Choroid plexus epithelial cell (primary cell): ENCODE results near the gene TBC1D21.

Experiments
- DNase-seq: peaks from one replicate; pipeline ENCODE4 v3.0.0-alpha.2; 2010; ENCODE audit warnings: low read depth
- H3K4me3 ChIP-seq: 2 replicates; pipeline ENCODE4 v1.5.1; 2011; ENCODE audit warnings: low read depth, mild to moderate bottlenecking, control low read depth, low read length, moderate library complexity
- CTCF ChIP-seq: conservative IDR thresholded peaks from 2 replicates; pipeline ENCODE4 v1.5.1; 2011; ENCODE audit warnings: low read depth, mild to moderate bottlenecking, control low read depth, inconsistent platforms, low read length, moderate library complexity

TBC1D21 gene

DNA sequence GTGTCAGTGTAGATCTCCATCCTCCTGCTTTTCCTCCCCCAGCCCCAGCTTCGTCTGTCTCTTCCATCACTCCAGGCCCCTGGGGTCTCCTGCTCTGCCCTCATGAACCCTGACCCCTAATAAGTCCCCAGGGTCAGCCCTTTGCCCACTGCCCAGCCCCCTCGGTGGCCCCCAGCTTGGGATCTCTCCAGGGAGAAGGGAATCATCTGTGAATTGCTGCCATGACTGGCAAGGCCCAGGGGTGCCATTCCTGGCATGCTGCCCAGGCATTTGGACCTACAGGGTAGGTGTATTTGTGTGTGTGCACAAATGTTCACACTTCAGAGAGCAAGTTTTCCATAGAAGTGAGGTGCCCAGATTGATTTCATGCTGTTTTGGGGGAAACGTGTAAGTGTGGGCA, 5.9 kb upstream of the TBC1D21 start:
- H3K4me3 ChIP-seq = no peak overlapping the region
- no peak for TF ChIP-seq CTCF
- DNase-seq = no peak

DNA sequence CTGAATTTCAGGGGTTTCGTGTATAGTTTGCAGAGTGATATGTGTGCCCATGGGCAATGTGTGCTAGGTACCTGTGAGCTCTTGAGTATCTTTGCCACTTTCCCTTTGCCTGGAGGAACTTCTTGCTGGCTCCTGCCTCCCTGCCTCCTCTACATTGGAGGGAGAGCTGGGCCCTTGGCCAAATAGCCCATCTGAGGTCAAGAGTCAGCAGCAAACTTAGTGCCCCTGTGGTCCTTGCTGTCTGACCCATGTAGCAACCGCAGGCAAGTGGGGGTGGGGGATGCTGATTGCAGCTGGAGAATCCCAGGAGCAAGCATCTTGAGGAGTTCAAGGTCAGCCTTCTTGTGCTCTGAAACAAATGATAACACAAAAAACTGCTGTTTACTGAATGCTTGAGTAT, 5.4 kb upstream of the TBC1D21 start:
- no peak for TF ChIP-seq CTCF
- no peak for DNase-seq
- no peak overlapping the region for H3K4me3 ChIP-seq

DNA sequence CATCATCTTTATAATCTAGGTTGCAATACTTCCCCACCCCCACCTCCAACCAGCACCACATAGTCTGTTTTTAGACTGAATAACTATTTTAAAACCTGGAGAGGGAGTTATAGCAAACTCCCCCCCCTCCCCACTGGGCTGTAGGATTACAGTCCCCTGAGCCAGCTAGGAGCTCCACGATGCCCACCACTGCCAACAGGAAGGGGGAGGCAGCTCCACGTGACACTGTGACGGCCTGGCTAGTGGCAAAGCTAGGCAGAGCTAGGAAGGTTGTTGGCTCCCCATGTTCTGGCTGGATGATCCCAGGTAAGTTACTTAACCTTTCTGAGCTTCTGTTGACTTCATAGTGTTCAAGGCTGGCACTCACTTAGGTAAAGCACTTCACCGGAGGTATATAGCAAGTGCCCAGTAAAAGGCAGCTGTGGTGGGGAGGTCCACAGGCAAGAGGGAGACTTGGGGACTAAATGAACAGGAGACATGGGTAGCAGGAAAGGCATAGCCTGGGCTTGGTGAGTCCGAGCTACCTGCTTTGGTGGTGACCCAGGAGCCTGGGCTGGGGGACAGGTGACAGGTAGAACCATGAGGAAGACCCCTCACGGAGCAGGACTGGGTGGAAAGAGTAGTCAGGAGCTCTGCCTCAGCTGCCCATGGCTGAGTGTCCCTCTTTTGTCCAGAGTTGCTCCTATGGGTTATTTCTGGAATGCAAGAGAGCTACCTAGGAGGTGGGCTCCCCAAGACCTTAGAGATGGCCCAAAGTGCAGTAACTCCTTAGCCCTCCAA, 4.0 kb upstream of the TBC1D21 start:
- DNase-seq = no peak
- no peak for TF ChIP-seq CTCF
- H3K4me3 ChIP-seq = no peak overlapping the region

GRCh38 chr15:73870700-73871408, 2.5 kb upstream of the TBC1D21 start:
- DNase-seq = peak; percentile 59
- no peak for TF ChIP-seq CTCF
- no peak overlapping the region for H3K4me3 ChIP-seq

DNA sequence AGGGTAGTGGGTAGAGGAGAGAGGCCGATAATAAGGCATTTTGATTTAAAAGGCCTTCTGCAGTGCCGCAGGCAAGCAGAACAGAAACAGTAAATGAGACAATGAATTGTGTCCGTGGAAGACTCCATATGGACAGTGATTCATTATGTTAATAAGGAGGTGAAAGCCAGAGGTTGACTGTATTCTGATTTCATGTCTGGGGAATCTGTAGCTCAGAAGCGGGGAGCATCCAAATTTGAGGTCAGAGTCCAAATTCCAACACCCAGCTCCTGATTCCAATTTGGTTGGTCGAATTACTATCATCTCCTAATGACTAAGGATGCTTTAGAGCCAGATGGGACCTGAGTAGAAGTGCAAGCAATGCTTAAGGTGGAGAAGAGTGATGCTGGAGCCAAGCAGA, 1.0 kb upstream of the TBC1D21 start:
- H3K4me3 ChIP-seq = no peak overlapping the region
- DNase-seq = peak; percentile 39
- TF ChIP-seq CTCF = no peak

- peak; percentile 64 for TF ChIP-seq CTCF
- peak; percentile 83 for DNase-seq
- H3K4me3 ChIP-seq = no peak overlapping the region
Observed at GRCh38 chr15:73873889-73874511, 636 bp downstream of the TBC1D21 start.

DNA sequence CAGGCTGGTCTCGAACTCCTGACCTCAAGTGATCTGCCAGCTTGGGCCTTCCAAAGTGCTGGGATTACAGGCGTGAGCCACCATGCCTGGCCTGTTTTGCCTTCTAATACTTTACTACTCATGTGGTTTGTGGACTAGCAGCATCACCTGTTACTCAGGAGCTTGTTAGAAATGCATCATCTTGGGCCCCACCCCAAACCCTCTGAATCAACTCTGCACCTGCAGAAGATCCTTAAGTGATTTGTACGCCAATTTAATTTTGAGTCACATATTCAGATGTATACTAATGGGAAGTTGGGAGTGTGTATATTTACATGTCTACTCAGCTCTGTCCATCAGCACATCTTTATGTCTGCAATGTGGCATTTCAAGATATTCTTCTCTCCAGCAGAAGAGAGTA, 6.1 kb downstream of the TBC1D21 start:
- TF ChIP-seq CTCF = no peak
- H3K4me3 ChIP-seq = no peak overlapping the region
- no peak for DNase-seq
